ENCODE results near the gene DENND1A. TPM values are rescaled to one million over a fixed set of nuclear protein-coding genes. Genes with fewer than 3 reads are reported as not detected.

The DENND1A gene
- total RNA-seq, 1 experiment from 2014 or later, result 13.0 TPM

DNA sequence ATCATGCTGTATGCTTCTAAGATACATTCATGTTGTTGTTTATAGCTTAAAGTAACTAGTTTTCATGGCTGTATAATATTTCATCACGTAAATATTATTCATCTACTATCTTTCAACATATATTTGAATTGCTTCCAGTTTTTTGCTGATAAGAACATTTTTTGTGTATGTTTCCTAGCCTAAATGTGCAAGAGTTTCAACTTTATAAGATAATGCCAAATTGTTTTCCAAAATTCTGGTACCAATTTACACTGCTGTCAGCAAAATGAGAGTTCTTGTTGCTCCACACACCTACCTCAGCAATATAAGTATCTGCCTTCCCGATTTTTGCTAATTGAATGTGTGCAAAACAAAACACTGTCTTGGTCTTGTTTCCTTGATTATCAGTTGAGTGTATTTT lies 395.6 kb downstream of the DENND1A start:
- Mint-ChIP-seq H3K27me3 (ENCODE audit: unreplicated experiment) (no peaks in the 10 kb centered on the region), H3K27ac (ENCODE audit: unreplicated experiment) (no peak overlapping the region), H3K36me3 (ENCODE audit: insufficient read depth, unreplicated experiment) (no peaks in the 10 kb centered on the region), H3K4me3 (ENCODE audit: low read depth, unreplicated experiment) (no peak overlapping the region), H3K9me3 (ENCODE audit: low read depth, unreplicated experiment) (peaks cover 5% of the 10 kb centered on the region), H3K4me1 (ENCODE audit: low read depth, unreplicated experiment) (no peaks in the 10 kb centered on the region)
- no peak for DNase-seq
- no TSS peak for BruUV-seq (replicated peaks)
- intact Hi-C loops (cut with micrococcal nuclease; ENCODE audit: unreplicated experiment), result no loop called here
- TF ChIP-seq, protein P1, sequence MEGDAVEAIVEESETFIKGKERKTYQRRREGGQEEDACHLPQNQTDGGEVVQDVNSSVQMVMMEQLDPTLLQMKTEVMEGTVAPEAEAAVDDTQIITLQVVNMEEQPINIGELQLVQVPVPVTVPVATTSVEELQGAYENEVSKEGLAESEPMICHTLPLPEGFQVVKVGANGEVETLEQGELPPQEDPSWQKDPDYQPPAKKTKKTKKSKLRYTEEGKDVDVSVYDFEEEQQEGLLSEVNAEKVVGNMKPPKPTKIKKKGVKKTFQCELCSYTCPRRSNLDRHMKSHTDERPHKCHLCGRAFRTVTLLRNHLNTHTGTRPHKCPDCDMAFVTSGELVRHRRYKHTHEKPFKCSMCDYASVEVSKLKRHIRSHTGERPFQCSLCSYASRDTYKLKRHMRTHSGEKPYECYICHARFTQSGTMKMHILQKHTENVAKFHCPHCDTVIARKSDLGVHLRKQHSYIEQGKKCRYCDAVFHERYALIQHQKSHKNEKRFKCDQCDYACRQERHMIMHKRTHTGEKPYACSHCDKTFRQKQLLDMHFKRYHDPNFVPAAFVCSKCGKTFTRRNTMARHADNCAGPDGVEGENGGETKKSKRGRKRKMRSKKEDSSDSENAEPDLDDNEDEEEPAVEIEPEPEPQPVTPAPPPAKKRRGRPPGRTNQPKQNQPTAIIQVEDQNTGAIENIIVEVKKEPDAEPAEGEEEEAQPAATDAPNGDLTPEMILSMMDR (IDR thresholded peaks at IDR 0.05; ENCODE audit: unreplicated experiment), result no peak
- CTCF ChIA-PET, result no interaction called here

DNA sequence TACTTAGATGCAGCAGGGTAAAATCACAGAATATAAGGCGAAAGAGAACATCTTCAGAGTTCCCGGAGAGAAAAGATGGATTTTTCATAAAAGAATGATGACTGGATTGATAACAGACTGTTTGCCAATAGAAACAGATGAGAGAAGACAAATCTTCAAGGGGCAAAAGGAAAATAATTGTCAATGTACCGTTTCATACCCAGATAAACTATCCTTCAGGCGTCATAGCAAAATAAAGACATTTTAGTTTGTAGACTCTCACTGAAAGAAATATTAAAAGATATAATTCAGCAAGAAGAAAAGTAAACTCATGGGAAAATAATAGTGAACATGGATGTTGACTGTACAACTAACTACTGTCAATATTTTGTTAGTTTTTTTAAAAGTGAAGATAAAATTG lies 399.7 kb downstream of the DENND1A start:
- Mint-ChIP-seq H3K4me3 (ENCODE audit: low read depth, unreplicated experiment) (no peak overlapping the region), H3K36me3 (ENCODE audit: insufficient read depth, unreplicated experiment) (no peaks in the 10 kb centered on the region), H3K9me3 (ENCODE audit: low read depth, unreplicated experiment) (peaks cover 5% of the 10 kb centered on the region), H3K27me3 (ENCODE audit: unreplicated experiment) (no peaks in the 10 kb centered on the region), H3K4me1 (ENCODE audit: low read depth, unreplicated experiment) (no peaks in the 10 kb centered on the region), H3K27ac (ENCODE audit: unreplicated experiment) (no peak overlapping the region)
- no peak for DNase-seq
- intact Hi-C loops (cut with micrococcal nuclease; ENCODE audit: unreplicated experiment), result no loop called here
- TF ChIP-seq, protein P1 (IDR thresholded peaks at IDR 0.05; ENCODE audit: unreplicated experiment), result no peak
- no TSS peak for BruUV-seq (replicated peaks)
- CTCF ChIA-PET, result no interaction called here

DNA sequence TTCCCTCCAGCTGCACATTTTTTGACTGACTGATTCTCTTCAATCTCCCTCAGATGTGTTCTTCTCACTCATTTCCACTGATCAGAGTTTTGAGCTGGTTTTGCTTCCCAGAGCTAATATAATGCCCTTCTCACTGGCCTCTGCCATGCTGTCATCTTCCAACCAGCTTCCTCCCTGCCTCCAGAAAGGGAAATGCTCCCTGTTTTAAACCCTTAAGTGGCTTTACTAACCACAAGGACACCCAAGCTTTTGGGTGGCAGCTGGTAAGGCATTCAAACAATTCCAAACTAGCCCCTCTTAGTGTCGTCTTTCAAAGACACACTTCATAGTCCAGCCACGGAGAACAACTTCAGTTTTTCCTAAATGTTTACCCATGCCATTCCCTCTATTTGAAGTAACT lies 401.4 kb downstream of the DENND1A start:
- no peak overlapping the region for H3K27ac Mint-ChIP-seq (ENCODE audit: unreplicated experiment)
- TF ChIP-seq, protein P1 (IDR thresholded peaks at IDR 0.05; ENCODE audit: unreplicated experiment), result no peak
- H3K4me1 Mint-ChIP-seq (ENCODE audit: low read depth, unreplicated experiment), result no peaks in the 10 kb centered on the region
- no peaks in the 10 kb centered on the region for H3K27me3 Mint-ChIP-seq (ENCODE audit: unreplicated experiment)
- intact Hi-C loops (cut with micrococcal nuclease; ENCODE audit: unreplicated experiment), result no loop called here
- H3K36me3 Mint-ChIP-seq (ENCODE audit: insufficient read depth, unreplicated experiment), result no peaks in the 10 kb centered on the region
- no TSS peak for BruUV-seq (replicated peaks)
- peaks cover 5% of the 10 kb centered on the region for H3K9me3 Mint-ChIP-seq (ENCODE audit: low read depth, unreplicated experiment)
- no peak for DNase-seq
- no peak overlapping the region for H3K4me3 Mint-ChIP-seq (ENCODE audit: low read depth, unreplicated experiment)
- CTCF ChIA-PET, result no interaction called here

DNA sequence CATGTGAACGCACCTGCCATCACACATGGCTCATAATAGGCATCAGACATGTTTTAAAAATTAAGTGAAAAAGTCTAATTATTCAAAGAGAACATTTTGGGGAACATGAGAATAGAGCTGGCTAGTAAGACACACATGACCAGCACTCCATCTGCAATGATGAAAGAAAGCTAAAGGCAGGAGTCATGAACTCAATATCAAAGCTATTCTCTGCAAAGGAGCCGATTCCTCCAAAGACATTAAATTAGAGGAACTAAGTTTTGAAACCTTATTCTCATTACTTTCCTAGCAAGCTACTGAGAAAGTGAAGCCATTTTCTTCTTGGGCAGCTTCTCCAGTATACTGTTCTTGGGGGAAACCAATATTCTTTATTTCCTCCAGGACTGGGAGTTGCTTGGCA lies 401.9 kb downstream of the DENND1A start:
- H3K27ac Mint-ChIP-seq (ENCODE audit: unreplicated experiment), result no peak overlapping the region
- DNase-seq, result no peak
- TF ChIP-seq, protein P1 (IDR thresholded peaks at IDR 0.05; ENCODE audit: unreplicated experiment), result no peak
- no peak overlapping the region for H3K4me3 Mint-ChIP-seq (ENCODE audit: low read depth, unreplicated experiment)
- no peaks in the 10 kb centered on the region for H3K4me1 Mint-ChIP-seq (ENCODE audit: low read depth, unreplicated experiment)
- CTCF ChIA-PET, result no interaction called here
- intact Hi-C loops (cut with micrococcal nuclease; ENCODE audit: unreplicated experiment), result no loop called here
- BruUV-seq (replicated peaks), result no TSS peak
- no peaks in the 10 kb centered on the region for H3K27me3 Mint-ChIP-seq (ENCODE audit: unreplicated experiment)
- no peaks in the 10 kb centered on the region for H3K36me3 Mint-ChIP-seq (ENCODE audit: insufficient read depth, unreplicated experiment)
- peaks cover 5% of the 10 kb centered on the region for H3K9me3 Mint-ChIP-seq (ENCODE audit: low read depth, unreplicated experiment)

DNA sequence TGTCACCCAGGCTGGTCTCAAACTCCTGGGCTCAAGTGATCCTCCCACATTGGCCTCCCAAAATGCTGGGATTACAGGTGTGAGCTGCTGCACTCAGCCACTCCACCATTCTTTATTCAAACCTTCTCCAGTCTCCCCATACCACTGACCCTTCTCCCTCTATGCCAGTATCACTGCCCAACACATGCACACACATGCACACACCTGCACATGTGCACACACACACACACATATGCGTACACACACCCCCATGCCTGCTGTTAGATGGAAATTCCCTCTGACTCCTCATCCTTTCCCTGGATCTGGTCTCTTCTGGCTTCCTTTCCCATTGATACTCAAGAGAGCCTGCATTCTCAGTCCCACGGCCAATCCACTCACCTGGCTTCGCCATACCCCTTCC lies 404.0 kb downstream of the DENND1A start:
- intact Hi-C loops (cut with micrococcal nuclease; ENCODE audit: unreplicated experiment), result no loop called here
- H3K4me1 Mint-ChIP-seq (ENCODE audit: low read depth, unreplicated experiment), result no peaks in the 10 kb centered on the region
- no peak overlapping the region for H3K4me3 Mint-ChIP-seq (ENCODE audit: low read depth, unreplicated experiment)
- no peaks in the 10 kb centered on the region for H3K27me3 Mint-ChIP-seq (ENCODE audit: unreplicated experiment)
- CTCF ChIA-PET, result no interaction called here
- BruUV-seq (replicated peaks), result no TSS peak
- H3K36me3 Mint-ChIP-seq (ENCODE audit: insufficient read depth, unreplicated experiment), result no peaks in the 10 kb centered on the region
- TF ChIP-seq, protein P1 (IDR thresholded peaks at IDR 0.05; ENCODE audit: unreplicated experiment), result no peak
- DNase-seq, result no peak
- peaks cover 5% of the 10 kb centered on the region for H3K9me3 Mint-ChIP-seq (ENCODE audit: low read depth, unreplicated experiment)
- H3K27ac Mint-ChIP-seq (ENCODE audit: unreplicated experiment), result no peak overlapping the region

Measured in Calu3 (cell line).